PC-3 (cell line): ENCODE data around the gene SH3PXD2B. TPM values are rescaled to one million over a fixed set of nuclear protein-coding genes. Genes with fewer than 3 reads are reported as not detected.
"Not testable (repeated sequence)": the region's sequence is repeated elsewhere in the genome, so short reads cannot be mapped to it uniquely, and the experiment has no call there.

ENCODE experiments used
- ATAC-seq: fragments of 200-7000 bp; cut with Tn5 transposase; 2 replicates; pipeline ENCODE4 v1.9.1; 2020; ENCODE audit warnings: mild to moderate bottlenecking, moderate library complexity
- BruUV-seq: library from RNA; stranded (reverse); fragments of 400-500 nt; replicated peaks from 2 replicates; lab custom pipeline; 2021; lab: Mats Ljungman, UMichigan
- CTCF ChIA-PET: fragments of 300-600 bp; sonication (Branson Sonifier 250); formaldehyde crosslinking; loops from one replicate; lab custom pipeline; 2022; ENCODE audit warnings: antibody characterized with exemption; lab: Charles Lee
- POLR2A ChIA-PET: fragments of 300-600 bp; sonication (Branson Sonifier 250); formaldehyde crosslinking; loops from one replicate; lab custom pipeline; 2022; ENCODE audit warnings: antibody characterized with exemption; ENCODE audit not compliant: unreplicated experiment; lab: Charles Lee
- DNase-seq: peaks from one replicate; pipeline ENCODE4 v3.0.0-alpha.2; 2015
- H2AFZ ChIP-seq: fragments of 300-600 bp; sonication (generic); 2 replicates; pipeline ENCODE4 v1.6.0; 2016; ENCODE audit warnings: antibody characterized with exemption, low read length
- H3F3A ChIP-seq: fragments of 300-600 bp; sonication (generic); one replicate; pipeline ENCODE4 v1.6.0; 2017; ENCODE audit warnings: antibody characterized with exemption, low read length, control low read depth, mild to moderate bottlenecking; ENCODE audit not compliant: unreplicated experiment
- H3K27ac ChIP-seq: fragments of 300-600 bp; sonication (generic); 2 replicates; pipeline ENCODE4 v1.5.1; 2016; ENCODE audit warnings: mild to moderate bottlenecking, low read length
- H3K27me3 ChIP-seq: fragments of 300-600 bp; sonication (generic); 2 replicates; pipeline ENCODE4 v1.6.1; 2016; ENCODE audit warnings: low read length, mixed read lengths
- H3K36me3 ChIP-seq: fragments of 300-600 bp; sonication (generic); 2 replicates; pipeline ENCODE4 v1.6.1; 2016; ENCODE audit warnings: low read depth, mixed run types, low read length, mixed read lengths
- H3K4me1 ChIP-seq: fragments of 300-600 bp; sonication (generic); 2 replicates; pipeline ENCODE4 v1.5.1; 2016; ENCODE audit warnings: low read length; ENCODE audit not compliant: insufficient read depth
- H3K4me2 ChIP-seq: fragments of 300-600 bp; sonication (generic); 2 replicates; pipeline ENCODE4 v1.6.0; 2016; ENCODE audit warnings: low read length
- H3K4me3 ChIP-seq: fragments of 300-600 bp; sonication (generic); 2 replicates; pipeline ENCODE4 v1.5.1; 2016; ENCODE audit warnings: mild to moderate bottlenecking, low read length, mixed read lengths
- H3K79me2 ChIP-seq: fragments of 300-600 bp; sonication (generic); 2 replicates; pipeline ENCODE4 v1.6.1; 2017; ENCODE audit warnings: low read length, mixed read lengths
- H3K9ac ChIP-seq: fragments of 300-600 bp; sonication (generic); 2 replicates; pipeline ENCODE4 v1.6.0; 2016; ENCODE audit warnings: mild to moderate bottlenecking, low read length
- H3K9me2 ChIP-seq: fragments of 300-600 bp; sonication (generic); replicated peaks from 2 replicates; pipeline ENCODE4 v1.6.1; 2016; ENCODE audit warnings: mixed run types, low read length, mixed read lengths
- H3K9me3 ChIP-seq: fragments of 300-600 bp; sonication (generic); 2 replicates; pipeline ENCODE4 v1.6.1; 2016; ENCODE audit warnings: low read length, mixed read lengths
- H4K20me1 ChIP-seq: fragments of 300-600 bp; sonication (generic); 2 replicates; pipeline ENCODE4 v1.6.1; 2016; ENCODE audit warnings: low read length, mixed read lengths
- CTCF ChIP-seq: fragments of 300-600 bp; sonication (generic); conservative IDR thresholded peaks from 2 replicates; pipeline ENCODE4 v1.5.1; 2017; ENCODE audit warnings: antibody characterized with exemption, low read depth, mild to moderate bottlenecking, low read length
- EZH2 ChIP-seq: fragments of 300-600 bp; sonication (generic); IDR thresholded peaks from one replicate; pipeline ENCODE4 v1.6.1; 2017; ENCODE audit warnings: antibody characterized with exemption, mild to moderate bottlenecking, low read length; ENCODE audit not compliant: unreplicated experiment
- EZH2phosphoT487 ChIP-seq: fragments of 300-600 bp; sonication (generic); IDR thresholded peaks from 2 replicates; pipeline ENCODE4 v1.6.1; 2018; ENCODE audit warnings: mild to moderate bottlenecking, antibody characterized with exemption, low read length, borderline replicate concordance
- intact Hi-C: fragments of 100-400 bp; cut with micrococcal nuclease; formaldehyde crosslinking; loops from 2 replicates; pipeline ENCODE4 v1.9.0; 2023
- total RNA-seq: library from RNA; depleted of rRNA; stranded (reverse); fragments of >200 nt; gene quantifications from 2 replicates; pipeline ENCODE4 v1.2.3, GENCODE V29; 2014

SH3PXD2B gene
- total RNA-seq, 1 experiment from 2014 or later = 9.8 TPM

GRCh38 chr5:172353271-172353812 lies 101.0 kb downstream of the SH3PXD2B start:
- ChIA-PET CTCF (no interaction called here), POLR2A (no interaction called here)
- ATAC-seq (no peak), DNase-seq (no peak)
- H3K4me2 ChIP-seq = no peak overlapping the region
- no peak overlapping the region for H2AFZ ChIP-seq
- TF ChIP-seq EZH2 = no peak
- no peak for TF ChIP-seq EZH2phosphoT487
- TF ChIP-seq CTCF = no peak
- no peaks in the 10 kb centered on the region for H3K9me3 ChIP-seq
- no TSS peak for BruUV-seq
- no peak overlapping the region for H3K9ac ChIP-seq
- intact Hi-C loops = no loop called here
- H3K79me2 ChIP-seq = no peaks in the 10 kb centered on the region
- no peaks in the 10 kb centered on the region for H3F3A ChIP-seq
- H3K4me3 ChIP-seq = no peak overlapping the region
- no peak overlapping the region for H3K27ac ChIP-seq
- no peaks in the 10 kb centered on the region for H3K4me1 ChIP-seq
- H3K9me2 ChIP-seq = no peaks in the 10 kb centered on the region
- H4K20me1 ChIP-seq = no peaks in the 10 kb centered on the region
- H3K27me3 ChIP-seq = no peaks in the 10 kb centered on the region
- no peaks in the 10 kb centered on the region for H3K36me3 ChIP-seq

GRCh38 chr5:172352526-172352925 lies 101.8 kb downstream of the SH3PXD2B start:
- H3K79me2 ChIP-seq, H3K4me2 ChIP-seq, H3F3A ChIP-seq, H4K20me1 ChIP-seq, H3K36me3 ChIP-seq, H3K4me3 ChIP-seq, CTCF ChIA-PET, POLR2A ChIA-PET, H3K4me1 ChIP-seq, H3K9me2 ChIP-seq, ATAC-seq, intact Hi-C loops, DNase-seq, H3K27ac ChIP-seq, H3K9ac ChIP-seq, H3K27me3 ChIP-seq, H2AFZ ChIP-seq, H3K9me3 ChIP-seq, BruUV-seq: not testable (repeated sequence)

GRCh38 chr5:172351240-172351778 lies 103.0 kb downstream of the SH3PXD2B start:
- Histone ChIP-seq H3K27me3 (no peaks in the 10 kb centered on the region), H3F3A (no peaks in the 10 kb centered on the region), H4K20me1 (no peaks in the 10 kb centered on the region), H3K27ac (no peak overlapping the region), H3K9me2 (no peaks in the 10 kb centered on the region), H3K4me3 (no peak overlapping the region), H3K4me2 (no peak overlapping the region), H3K36me3 (no peaks in the 10 kb centered on the region), H3K9me3 (no peaks in the 10 kb centered on the region), H2AFZ (no peak overlapping the region), H3K9ac (no peak overlapping the region), H3K79me2 (no peaks in the 10 kb centered on the region), H3K4me1 (no peaks in the 10 kb centered on the region)
- intact Hi-C loops = no loop called here
- ChIA-PET POLR2A (no interaction called here), CTCF (no interaction called here)
- DNase-seq (no peak), ATAC-seq (no peak)
- no peak for TF ChIP-seq EZH2
- no peak for TF ChIP-seq EZH2phosphoT487
- no peak for TF ChIP-seq CTCF
- BruUV-seq = no TSS peak
